Lower lobe of right lung (tissue), 2 donors: ENCODE results near the gene CD99. TPM values are rescaled to one million over a fixed set of nuclear protein-coding genes. Genes with fewer than 3 reads are reported as not detected.
"Not testable (repeated sequence)": the region's sequence is repeated elsewhere in the genome, so short reads cannot be mapped to it uniquely, and the experiment has no call there.

Experiments
- ATAC-seq, 2 donors: fragments of 200-7000 bp; cut with Tn5 transposase; one replicate each; pipeline ENCODE4 v1.9.1; 2020 to 2022; ENCODE audit warnings: mild to moderate bottlenecking in 2 of 2, moderate library complexity in 2 of 2
- DNase-seq: peaks from one replicate; pipeline ENCODE4 v3.0.0-alpha.2; 2020
- H3K27ac ChIP-seq: fragments of 200-600 bp; one replicate; pipeline ENCODE4 v1.8.0; 2022
- H3K27me3 ChIP-seq: fragments of 200-600 bp; one replicate; pipeline ENCODE4 v1.8.0; 2022; ENCODE audit warnings: low read depth
- H3K36me3 ChIP-seq: fragments of 200-600 bp; one replicate; pipeline ENCODE4 v1.8.0; 2022; ENCODE audit warnings: mild to moderate bottlenecking
- H3K4me1 ChIP-seq: fragments of 200-600 bp; one replicate; pipeline ENCODE4 v1.8.0; 2022
- H3K4me3 ChIP-seq: fragments of 200-600 bp; one replicate; pipeline ENCODE4 v1.8.0; 2022; ENCODE audit warnings: mild to moderate bottlenecking
- H3K9me3 ChIP-seq: fragments of 200-600 bp; one replicate; pipeline ENCODE4 v1.8.0; 2022
- CTCF ChIP-seq: fragments of 200-600 bp; IDR thresholded peaks from one replicate; pipeline ENCODE4 v1.8.0; 2022; ENCODE audit warnings: antibody characterized with exemption, mild to moderate bottlenecking
- intact Hi-C: fragments of 100-400 bp; cut with DNase I; formaldehyde crosslinking; loops from one replicate; pipeline ENCODE4 v1.11.0; 2022
- total RNA-seq: library from RNA; stranded (reverse); fragmentation: NEBNext Ultra II Directional; extraction: Animal tissue kit (Norgen Biotek cat#: 25700); gene quantifications from one replicate; pipeline ENCODE4 v1.2.1, GENCODE V29; 2021
- donor health status: DM: no; HTN: yes; CAD: no; lungs with severe emphysema.

CD99 gene
- total RNA-seq, 1 donor from 2014 or later: 249 TPM

GRCh38 chrX:2740672-2741071 is 49.6 kb downstream of the CD99 start:
- Histone ChIP-seq H3K27ac (no peak overlapping the region), H3K4me1 (no peaks in the 10 kb centered on the region), H3K4me3 (no peak overlapping the region), H3K9me3 (no peaks in the 10 kb centered on the region), H3K36me3 (peaks cover 75% of the 10 kb centered on the region), H3K27me3 (no peaks in the 10 kb centered on the region)
- DNase-seq (no peak), ATAC-seq (no peak)
- intact Hi-C loops: no loop called here
- no peak for TF ChIP-seq CTCF

GRCh38 chrX:2741386-2741785 is 50.3 kb downstream of the CD99 start:
- TF ChIP-seq CTCF: no peak
- ATAC-seq: no peak
- intact Hi-C loops: no loop called here

GRCh38 chrX:2746250-2746649 is 55.2 kb downstream of the CD99 start:
- peaks cover 28% of the 10 kb centered on the region for H3K36me3 ChIP-seq
- H3K4me3 ChIP-seq, ATAC-seq, H3K4me1 ChIP-seq, H3K27me3 ChIP-seq, H3K27ac ChIP-seq, H3K9me3 ChIP-seq, DNase-seq, intact Hi-C loops: not testable (repeated sequence)

More at GRCh38 chrX:2741386-2741785, 50.3 kb downstream of the CD99 start:
- Histone ChIP-seq H3K36me3 (peaks cover 71% of the 10 kb centered on the region), H3K4me3 (no peak overlapping the region), H3K27me3 (no peaks in the 10 kb centered on the region), H3K9me3 (no peaks in the 10 kb centered on the region), H3K4me1 (peaks cover 3% of the 10 kb centered on the region), H3K27ac (no peak overlapping the region)
- no peak for DNase-seq

GRCh38 chrX:2748171-2748814 is 57.2 kb downstream of the CD99 start:
- no peaks in the 10 kb centered on the region for H3K9me3 ChIP-seq
- intact Hi-C loops: no loop called here
- peaks cover 8% of the 10 kb centered on the region for H3K36me3 ChIP-seq
- ATAC-seq: no peak
- H3K27ac ChIP-seq: no peak overlapping the region
- H3K27me3 ChIP-seq: no peaks in the 10 kb centered on the region
- H3K4me1 ChIP-seq: peaks cover 5% of the 10 kb centered on the region
- H3K4me3 ChIP-seq: no peak overlapping the region
- no peak for DNase-seq
- TF ChIP-seq CTCF: no peak

GRCh38 chrX:2748815-2749188 is 57.7 kb downstream of the CD99 start:
- DNase-seq (no peak), ATAC-seq (no peak)
- H3K36me3 ChIP-seq: peaks cover 3% of the 10 kb centered on the region
- H3K27me3 ChIP-seq: no peaks in the 10 kb centered on the region
- no peaks in the 10 kb centered on the region for H3K9me3 ChIP-seq
- no peak overlapping the region for H3K4me3 ChIP-seq
- peaks cover 5% of the 10 kb centered on the region for H3K4me1 ChIP-seq
- H3K27ac ChIP-seq: no peak overlapping the region
- no peak for TF ChIP-seq CTCF
- intact Hi-C loops: no loop called here

GRCh38 chrX:2751291-2751690 is 60.2 kb downstream of the CD99 start:
- DNase-seq (no peak), ATAC-seq (no peak)
- H3K27me3 ChIP-seq: no peaks in the 10 kb centered on the region
- H3K36me3 ChIP-seq: no peaks in the 10 kb centered on the region
- no peak overlapping the region for H3K4me3 ChIP-seq
- H3K4me1 ChIP-seq: peaks cover 3% of the 10 kb centered on the region
- H3K27ac ChIP-seq: no peak overlapping the region
- H3K9me3 ChIP-seq: no peaks in the 10 kb centered on the region
- intact Hi-C loops: no loop called here
- TF ChIP-seq CTCF: no peak

- intact Hi-C loops, H3K4me1 ChIP-seq, H3K9me3 ChIP-seq, ATAC-seq, H3K4me3 ChIP-seq, H3K36me3 ChIP-seq, DNase-seq, H3K27ac ChIP-seq, H3K27me3 ChIP-seq: not testable (repeated sequence)
Measured at GRCh38 chrX:2751874-2752300, 60.8 kb downstream of the CD99 start, which contains the start of gene XG. Gene XG (plus strand): TSS chrX:2752040. CDS start chrX:2752275, 235 bp downstream.

- H3K9me3 ChIP-seq, DNase-seq, ATAC-seq, H3K36me3 ChIP-seq, intact Hi-C loops, H3K27ac ChIP-seq, H3K4me1 ChIP-seq, H3K27me3 ChIP-seq, H3K4me3 ChIP-seq: not testable (repeated sequence)
Measured at GRCh38 chrX:2752441-2752840, 61.3 kb downstream of the CD99 start.

- H3K4me3 ChIP-seq, H3K9me3 ChIP-seq, H3K4me1 ChIP-seq, H3K27me3 ChIP-seq, intact Hi-C loops, H3K36me3 ChIP-seq, H3K27ac ChIP-seq, DNase-seq, ATAC-seq: not testable (repeated sequence)
Measured at GRCh38 chrX:2755163-2755715, 64.1 kb downstream of the CD99 start.
